ENCODE results near the gene SMIM30.

SMIM30 gene

GRCh38 chr7:113099284-113099919 is 19.0 kb downstream of the SMIM30 start:
- no peak for DNase-seq

GRCh38 chr7:113094517-113095249 is 23.7 kb downstream of the SMIM30 start:
- no peak for DNase-seq

- DNase-seq: no peak
Observed at GRCh38 chr7:113093561-113093960, 24.8 kb downstream of the SMIM30 start.

- no peak for DNase-seq
Observed at GRCh38 chr7:113092762-113093161, 25.6 kb downstream of the SMIM30 start.

GRCh38 chr7:113087071-113087998 is 31.0 kb downstream of the SMIM30 start:
- peak; percentile 20 for DNase-seq

GRCh38 chr7:113086431-113086888 is 31.9 kb downstream of the SMIM30 start, which contains the start of gene GPR85:
GPR85 (minus strand) TSS chr7:113086827; CDS start chr7:113084721, 2,106 bp downstream.
- DNase-seq: peak; percentile 57

- DNase-seq: peak; percentile 50
Observed at GRCh38 chr7:113085781-113086390, 32.5 kb downstream of the SMIM30 start.

- DNase-seq: no peak
Observed at GRCh38 chr7:113084496-113085172, 33.7 kb downstream of the SMIM30 start.

- DNase-seq: no peak
Observed at GRCh38 chr7:113083816-113084495, 34.4 kb downstream of the SMIM30 start.

- DNase-seq: no peak
Observed at GRCh38 chr7:113083132-113083815, 35.1 kb downstream of the SMIM30 start.

- DNase-seq: no peak
Observed at GRCh38 chr7:113078331-113078730, 40.0 kb downstream of the SMIM30 start.

GRCh38 chr7:113076703-113077102 is 41.7 kb downstream of the SMIM30 start:
- DNase-seq: no peak

- DNase-seq: no peak
Observed at GRCh38 chr7:113071465-113071864, 46.9 kb downstream of the SMIM30 start.

Measured in NCI-H526 treated with DMSO at 0.1 percent for 48 hours (cell line).